Fibroblast of the aortic adventitia (primary cell): ENCODE data around the gene LSS. TPM values are rescaled to one million over a fixed set of nuclear protein-coding genes. Genes with fewer than 3 reads are reported as not detected.

ENCODE experiments used
- DNase-seq: peaks from one replicate; pipeline ENCODE4 v3.0.0-alpha.2; 2010; ENCODE audit warnings: low read depth
- H3K4me3 ChIP-seq: 2 replicates; pipeline ENCODE4 v1.5.1; 2011; ENCODE audit warnings: low read depth, mild to moderate bottlenecking, control low read depth, low read length, moderate library complexity
- CTCF ChIP-seq: IDR thresholded peaks from 2 replicates; pipeline ENCODE4 v1.5.1; 2011; ENCODE audit warnings: mild to moderate bottlenecking, low read length, control low read depth, inconsistent platforms; ENCODE audit not compliant: insufficient read depth
- total RNA-seq: library from RNA; depleted of rRNA; stranded (reverse); fragments of >200 nt; gene quantifications from 2 replicates; pipeline ENCODE4 v1.2.3, GENCODE V29; 2012; ENCODE audit warnings: low replicate concordance

The LSS gene
- total RNA-seq, 1 donor: 67.2 TPM

GRCh38 chr21:46220275-46220810, 8.2 kb downstream of the LSS start:
- no peak for DNase-seq
- TF ChIP-seq CTCF: no peak
- H3K4me3 ChIP-seq: no peak overlapping the region

GRCh38 chr21:46219591-46220239, 8.9 kb downstream of the LSS start:
- H3K4me3 ChIP-seq: no peak overlapping the region
- no peak for TF ChIP-seq CTCF
- DNase-seq: no peak

GRCh38 chr21:46218906-46219590, 9.5 kb downstream of the LSS start:
- no peak overlapping the region for H3K4me3 ChIP-seq
- no peak for TF ChIP-seq CTCF
- DNase-seq: no peak

DNA sequence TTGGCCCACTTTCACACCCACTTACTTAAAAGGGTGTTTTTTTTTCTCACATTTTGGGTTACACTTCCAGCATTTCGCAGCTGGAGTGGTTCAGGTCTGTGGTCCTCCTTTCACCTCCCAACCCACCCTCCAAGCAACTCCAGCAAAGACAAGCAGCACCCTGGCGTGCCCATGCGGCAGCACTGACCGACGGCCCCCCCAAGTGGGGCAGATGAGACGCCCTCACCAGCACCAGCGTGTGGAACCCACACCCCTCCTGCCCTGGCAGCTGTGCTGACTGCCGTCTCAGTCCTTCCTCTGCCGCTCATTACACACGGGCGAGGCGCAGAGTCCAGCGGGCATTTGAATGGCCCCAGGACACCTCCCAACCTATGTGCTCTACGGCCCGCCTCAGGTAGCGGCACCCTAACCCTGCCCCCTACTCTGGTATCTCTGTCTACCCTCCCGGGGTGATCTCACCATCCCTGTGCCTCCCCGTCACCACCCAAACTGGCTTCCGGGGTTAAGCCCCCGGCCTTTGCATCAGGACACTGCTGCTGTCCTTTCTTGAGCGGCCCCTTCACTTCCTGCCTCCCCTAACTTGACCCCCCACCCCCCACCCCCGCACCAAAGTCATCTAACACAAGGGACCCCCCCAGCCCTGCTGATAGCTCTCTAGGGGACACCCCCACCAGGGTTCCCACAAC, 10.9 kb downstream of the LSS start:
- DNase-seq: no peak
- H3K4me3 ChIP-seq: no peak overlapping the region
- TF ChIP-seq CTCF: no peak

- H3K4me3 ChIP-seq: no peak overlapping the region
- no peak for DNase-seq
- TF ChIP-seq CTCF: no peak
Observed at GRCh38 chr21:46216132-46216747, 12.3 kb downstream of the LSS start.

DNA sequence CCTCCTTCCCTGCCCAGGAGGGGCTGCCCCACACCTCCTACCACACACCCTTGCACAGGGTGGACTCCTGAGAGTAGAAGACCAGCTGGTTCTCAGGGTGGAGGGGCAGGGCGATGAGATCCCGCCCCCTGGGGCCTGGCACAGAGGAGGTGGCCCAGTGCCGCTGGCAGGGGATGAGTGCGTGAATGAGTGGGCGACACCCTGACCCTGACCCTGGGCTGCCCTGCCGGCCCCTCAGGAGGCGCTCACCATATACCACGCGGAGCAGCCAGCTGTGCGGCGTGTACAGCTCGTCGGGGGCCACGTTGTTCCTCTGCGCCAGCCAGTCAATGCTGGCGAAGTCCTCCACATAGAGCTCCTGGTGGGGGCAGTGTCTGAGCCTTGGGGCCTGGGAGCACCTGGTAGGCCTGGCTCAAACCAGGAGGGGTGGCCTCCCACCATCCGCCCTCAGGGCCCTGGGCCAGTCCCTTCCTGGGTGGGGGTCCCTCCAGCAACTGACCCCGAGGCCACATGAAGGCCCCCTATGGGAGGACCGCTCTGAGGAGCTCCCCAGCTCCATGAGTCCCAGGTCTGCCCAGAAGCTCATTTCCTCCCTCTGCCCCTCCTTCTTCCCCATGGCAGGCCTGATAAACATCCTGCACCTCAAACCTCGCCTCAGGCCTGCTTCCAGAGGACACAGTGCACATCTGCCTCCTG, 13.0 kb downstream of the LSS start:
- no peak for DNase-seq
- TF ChIP-seq CTCF: no peak

More for the DNA sequence above, 13.0 kb downstream of the LSS start:
- H3K4me3 ChIP-seq: no peak overlapping the region
